Measurements from ENCODE around the gene LOXL1. TPM values are rescaled to one million over a fixed set of nuclear protein-coding genes. Genes with fewer than 3 reads are reported as not detected.

LOXL1 gene
- total RNA-seq, 4 donors from 2014 or later: 1.8 to 8.3 (median 5.4) TPM

DNA sequence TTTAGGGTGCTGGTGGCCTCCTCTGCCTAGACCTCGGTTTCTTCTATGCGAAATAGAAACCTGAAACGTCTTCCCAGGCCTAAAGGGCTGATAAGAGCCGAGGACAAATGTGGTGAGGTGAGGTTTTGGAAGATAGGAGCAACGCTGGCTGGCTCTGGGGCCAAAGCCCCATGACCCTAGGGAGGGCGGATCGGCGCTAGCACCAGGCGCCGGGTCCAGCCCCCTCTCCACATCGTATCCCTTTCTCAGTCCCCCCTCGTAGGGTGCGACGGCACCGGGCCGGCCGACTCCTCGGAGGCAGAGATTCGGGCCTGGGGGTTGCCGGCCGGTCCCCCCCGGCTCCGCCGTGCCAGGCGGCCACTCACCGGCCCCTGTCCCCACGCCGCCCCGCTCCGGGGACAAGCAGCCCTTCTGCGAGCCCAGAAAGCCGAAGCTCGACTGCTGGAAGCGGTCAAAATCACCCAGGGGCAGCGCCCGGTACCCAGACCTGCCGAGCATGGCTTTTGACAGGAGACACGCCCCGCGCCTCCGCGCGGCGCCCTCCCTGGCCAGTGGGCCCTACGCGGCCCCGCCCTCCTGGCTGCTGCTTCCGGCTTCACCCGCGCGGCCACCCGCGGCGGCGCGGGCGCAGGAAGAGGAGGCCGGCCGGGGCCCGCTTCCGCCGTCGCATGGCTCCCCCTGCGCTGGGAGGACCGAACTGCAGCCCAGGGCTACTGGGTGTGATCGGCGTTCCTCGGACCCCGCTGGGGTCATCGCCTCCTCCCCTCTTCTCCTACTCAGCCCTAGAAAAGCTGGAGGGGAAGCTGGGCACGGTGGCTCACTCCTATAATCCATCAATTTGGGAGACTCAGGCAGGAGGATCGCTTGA is 65.7 kb downstream of the LOXL1 start, which contains the start of gene STOML1:
Gene STOML1 (minus strand): TSS at position 570 of the 868 bp plus-strand sequence. CDS start 72 bp downstream, at position 498.
- peak; percentile 91 to 97 (median 95) for DNase-seq
- H3K4me1 ChIP-seq: peaks cover 0 to 69% (median 24%) of the 10 kb centered on the region in 4 donors
- H3K27me3 ChIP-seq: no peaks in the 10 kb centered on the region
- peak within 1 kb of the TSS; percentile 62 to 84 (median 80) for H3K4me3 ChIP-seq
- TF ChIP-seq, protein P1, sequence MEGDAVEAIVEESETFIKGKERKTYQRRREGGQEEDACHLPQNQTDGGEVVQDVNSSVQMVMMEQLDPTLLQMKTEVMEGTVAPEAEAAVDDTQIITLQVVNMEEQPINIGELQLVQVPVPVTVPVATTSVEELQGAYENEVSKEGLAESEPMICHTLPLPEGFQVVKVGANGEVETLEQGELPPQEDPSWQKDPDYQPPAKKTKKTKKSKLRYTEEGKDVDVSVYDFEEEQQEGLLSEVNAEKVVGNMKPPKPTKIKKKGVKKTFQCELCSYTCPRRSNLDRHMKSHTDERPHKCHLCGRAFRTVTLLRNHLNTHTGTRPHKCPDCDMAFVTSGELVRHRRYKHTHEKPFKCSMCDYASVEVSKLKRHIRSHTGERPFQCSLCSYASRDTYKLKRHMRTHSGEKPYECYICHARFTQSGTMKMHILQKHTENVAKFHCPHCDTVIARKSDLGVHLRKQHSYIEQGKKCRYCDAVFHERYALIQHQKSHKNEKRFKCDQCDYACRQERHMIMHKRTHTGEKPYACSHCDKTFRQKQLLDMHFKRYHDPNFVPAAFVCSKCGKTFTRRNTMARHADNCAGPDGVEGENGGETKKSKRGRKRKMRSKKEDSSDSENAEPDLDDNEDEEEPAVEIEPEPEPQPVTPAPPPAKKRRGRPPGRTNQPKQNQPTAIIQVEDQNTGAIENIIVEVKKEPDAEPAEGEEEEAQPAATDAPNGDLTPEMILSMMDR (IDR thresholded peaks at IDR 0.05): peak; percentile 92 to 98 (median 95)
- TF ChIP-seq POLR2A (IDR thresholded peaks at IDR 0.05): peak in 1 of 2 donors; percentile 37
- peak within 1 kb of the TSS; percentile 73 to 86 (median 80) for H3K27ac ChIP-seq
- H3K36me3 ChIP-seq: no peaks in the 10 kb centered on the region
- H3K9me3 ChIP-seq: no peaks in the 10 kb centered on the region

DNA sequence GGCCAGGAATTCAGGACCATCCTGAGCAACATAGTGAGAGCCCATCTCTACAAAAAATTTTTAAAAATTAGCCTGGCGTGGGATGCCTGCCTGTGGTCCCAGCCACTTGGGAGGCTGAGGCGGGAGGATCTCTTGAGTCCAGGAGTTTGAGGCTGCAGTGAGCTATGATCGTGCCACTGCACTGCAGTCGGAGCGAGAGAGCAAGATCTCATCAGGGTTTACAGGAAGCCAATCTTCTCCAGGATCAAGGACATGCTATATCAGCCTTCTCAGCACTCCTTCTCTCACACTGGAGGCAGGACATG is 66.3 kb downstream of the LOXL1 start:
- DNase-seq: no peak
- Histone ChIP-seq H3K27ac (peak overlapping the region in 3 of 4 donors; percentile 80 to 86 (median 81)), H3K4me3 (peak overlapping the region in 3 of 4 donors; percentile 77 to 84 (median 82)), H3K9me3 (no peaks in the 10 kb centered on the region), H3K4me1 (peaks cover 0 to 74% (median 24%) of the 10 kb centered on the region in 4 donors), H3K36me3 (no peaks in the 10 kb centered on the region), H3K27me3 (no peaks in the 10 kb centered on the region)
- TF ChIP-seq POLR2A (IDR thresholded peaks at IDR 0.05): no peak
- TF ChIP-seq, protein P1 (IDR thresholded peaks at IDR 0.05): no peak

DNA sequence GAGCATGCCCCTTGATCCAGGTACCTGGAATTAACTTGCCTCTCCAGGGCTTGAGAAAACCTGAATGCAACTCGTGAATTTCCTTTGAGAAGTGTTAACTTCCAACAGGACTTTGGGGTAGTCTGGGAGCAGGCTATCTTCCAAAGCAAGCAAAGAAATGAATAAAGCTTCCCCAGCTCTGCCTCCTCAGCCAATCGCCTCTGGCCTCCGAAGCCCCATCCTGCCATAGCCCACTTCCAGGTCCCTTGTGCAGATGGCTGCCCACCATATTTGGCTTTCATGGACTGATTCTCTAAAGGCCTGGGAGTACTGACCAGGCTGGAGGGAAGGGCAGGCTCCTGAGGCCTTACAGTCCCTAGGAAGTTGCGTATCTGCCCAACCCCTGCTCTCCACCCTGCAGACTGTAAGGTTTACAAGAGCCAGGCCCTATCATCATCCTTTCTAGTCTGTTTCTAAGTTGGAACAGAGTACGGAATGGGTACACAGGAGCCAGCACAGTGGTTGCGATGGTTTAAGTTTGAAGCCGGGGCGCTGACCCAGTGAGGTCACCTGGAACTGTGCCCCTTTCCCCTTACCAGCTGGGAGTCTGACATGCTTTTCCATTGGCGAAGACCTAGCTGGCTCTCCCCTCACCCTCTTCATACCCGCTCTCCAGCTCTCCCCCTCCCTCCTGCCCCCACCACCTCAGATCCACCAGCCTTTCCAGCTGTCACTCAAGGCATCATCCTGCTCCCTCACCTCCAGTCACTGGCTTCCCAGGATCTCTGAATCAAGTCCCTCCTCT is 67.1 kb downstream of the LOXL1 start:
- peak overlapping the region in 3 of 4 donors; percentile 72 to 82 (median 76) for H3K4me3 ChIP-seq
- no peaks in the 10 kb centered on the region for H3K27me3 ChIP-seq
- no peak for TF ChIP-seq POLR2A (IDR thresholded peaks at IDR 0.05)
- TF ChIP-seq, protein P1 (IDR thresholded peaks at IDR 0.05): no peak
- no peaks in the 10 kb centered on the region for H3K9me3 ChIP-seq
- DNase-seq: peak in 1 of 3 donors; percentile 12
- H3K27ac ChIP-seq: peak overlapping the region in 2 of 4 donors; percentile 92 to 94
- peaks cover 0 to 7% (median 0%) of the 10 kb centered on the region in 3 donors for H3K36me3 ChIP-seq
- peaks cover 0 to 78% (median 24%) of the 10 kb centered on the region in 4 donors for H3K4me1 ChIP-seq

DNA sequence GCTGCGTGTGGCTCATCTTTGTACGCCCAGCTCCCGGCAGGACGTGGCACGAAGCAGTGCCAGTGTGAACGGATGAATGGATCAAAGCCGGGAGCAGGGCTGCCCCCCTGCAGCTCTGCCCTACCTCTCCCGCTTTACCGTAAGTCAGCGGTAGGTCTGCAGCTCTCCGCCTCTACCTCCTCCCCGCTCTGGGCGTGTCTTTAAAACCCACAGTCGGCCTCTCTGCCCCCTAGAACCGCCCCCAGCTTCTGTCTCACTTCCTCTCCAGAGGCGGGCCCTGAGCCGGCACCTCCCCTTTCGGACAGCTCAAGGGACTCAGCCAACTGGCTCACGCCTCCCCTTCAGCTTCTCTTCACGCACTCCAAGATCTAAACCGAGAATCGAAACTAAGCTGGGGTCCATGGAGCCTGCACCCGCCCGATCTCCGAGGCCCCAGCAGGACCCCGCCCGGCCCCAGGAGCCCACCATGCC is 68.2 kb downstream of the LOXL1 start, which contains the start of gene PML:
Gene PML (plus strand): TSS at position 304 of the 471 bp plus-strand sequence. CDS start 97 bp downstream, at position 401.
- Histone ChIP-seq H3K27me3 (no peaks in the 10 kb centered on the region), H3K9me3 (no peaks in the 10 kb centered on the region), H3K36me3 (peaks cover 0 to 15% (median 0%) of the 10 kb centered on the region in 3 donors), H3K4me3 (peak within 1 kb of the TSS; percentile 72 to 87 (median 79)), H3K27ac (peak within 1 kb of the TSS; percentile 92 to 97 (median 95)), H3K4me1 (peaks cover 0 to 77% (median 24%) of the 10 kb centered on the region in 4 donors)
- peak; percentile 54 to 80 for TF ChIP-seq POLR2A (IDR thresholded peaks at IDR 0.05)
- TF ChIP-seq, protein P1 (IDR thresholded peaks at IDR 0.05): peak in 1 of 6 experiments; percentile 4
- peak; percentile 95 to 99 (median 98) for DNase-seq

Data from Peyer's patch (tissue), 4 donors.